Caco-2 (cell line): ENCODE results near the gene SRGAP1. TPM values are rescaled to one million over a fixed set of nuclear protein-coding genes. Genes with fewer than 3 reads are reported as not detected.

Experiments used
- BruUV-seq: library from RNA; stranded (reverse); fragments of 400-500 nt; replicated peaks from 2 replicates; lab custom pipeline; 2021; lab: Mats Ljungman, UMichigan
- CTCF ChIA-PET: fragments of 300-600 bp; sonication (Branson Sonifier 250); formaldehyde crosslinking; loops from one replicate; lab custom pipeline; 2022; ENCODE audit warnings: antibody characterized with exemption; lab: Charles Lee
- POLR2A ChIA-PET: fragments of 300-600 bp; sonication (Branson Sonifier 250); formaldehyde crosslinking; loops from one replicate; lab custom pipeline; 2022; ENCODE audit warnings: antibody characterized with exemption; lab: Charles Lee
- DNase-seq, 2 experiments: peaks; one replicate each; pipeline versions ENCODE4 v3.0.0 to v3.0.0-alpha.2; 2020 to 2022
- H3K27me3 ChIP-seq: replicated peaks from 2 replicates; pipeline ENCODE4 v1.6.0; 2011; ENCODE audit warnings: low read length; ENCODE audit not compliant: control insufficient read depth, insufficient read depth
- H3K36me3 ChIP-seq: 2 replicates; pipeline ENCODE4 v1.5.1; 2011; ENCODE audit warnings: low read length; ENCODE audit not compliant: control insufficient read depth, insufficient read depth
- H3K4me1 ChIP-seq: fragments of 250-450 bp; sonication (Bioruptor Pico); 2 replicates; pipeline ENCODE4 v1.5.1; 2020; ENCODE audit warnings: mild to moderate bottlenecking
- H3K4me3 ChIP-seq: 2 replicates; pipeline ENCODE4 v1.5.1; 2011; ENCODE audit warnings: low read depth, mild to moderate bottlenecking, control low read depth, low read length
- H3K9me3 ChIP-seq: fragments of 250-450 bp; sonication (Bioruptor Pico); 2 replicates; pipeline ENCODE4 v1.5.1; 2020; ENCODE audit warnings: mild to moderate bottlenecking, moderate library complexity
- H3K27ac Mint-ChIP-seq: one replicate; pipeline ENCODE4 v1.8.0; 2022; ENCODE audit warnings: mixed read lengths; ENCODE audit not compliant: unreplicated experiment
- H3K27me3 Mint-ChIP-seq: one replicate; pipeline ENCODE4 v1.8.0; 2022; ENCODE audit warnings: mixed read lengths; ENCODE audit not compliant: insufficient read depth, unreplicated experiment
- H3K36me3 Mint-ChIP-seq: one replicate; pipeline ENCODE4 v1.8.0; 2022; ENCODE audit warnings: mild to moderate bottlenecking, mixed read lengths; ENCODE audit not compliant: insufficient read depth, unreplicated experiment
- H3K4me1 Mint-ChIP-seq: one replicate; pipeline ENCODE4 v1.8.0; 2022; ENCODE audit warnings: low read depth, mixed read lengths; ENCODE audit not compliant: unreplicated experiment
- H3K4me3 Mint-ChIP-seq: one replicate; pipeline ENCODE4 v1.8.0; 2022; ENCODE audit warnings: mild to moderate bottlenecking, moderate library complexity, mixed read lengths; ENCODE audit not compliant: unreplicated experiment
- H3K9me3 Mint-ChIP-seq: one replicate; pipeline ENCODE4 v1.8.0; 2022; ENCODE audit warnings: mixed read lengths; ENCODE audit not compliant: unreplicated experiment
- CTCF ChIP-seq, 2 experiments: fragments of 200-600 bp in 1 of 2; IDR thresholded peaks; 1 replicate in 1 of 2; 2 replicates in 1 of 2; pipeline versions ENCODE4 v1.5.1 to v1.8.0; 2011 to 2022; ENCODE audit warnings: antibody characterized with exemption in 1 of 2, control low read depth in 1 of 2, inconsistent platforms in 1 of 2, low read depth in 1 of 2, low read length in 1 of 2, mild to moderate bottlenecking in 1 of 2, moderate library complexity in 1 of 2; ENCODE audit not compliant: insufficient read depth in 1 of 2, severe bottlenecking in 1 of 2, unreplicated experiment in 1 of 2
- intact Hi-C: fragments of 100-400 bp; cut with micrococcal nuclease; formaldehyde crosslinking; loops from one replicate; pipeline ENCODE4 v1.10.0; 2022; ENCODE audit not compliant: unreplicated experiment
- total RNA-seq: library from RNA; stranded (reverse); gene quantifications from 2 replicates; pipeline ENCODE4 v1.2.3, GENCODE V29; 2022

The SRGAP1 gene
- total RNA-seq, 1 experiment from 2014 or later: 22.1 TPM

GRCh38 chr12:63912651-63913050, 68.2 kb downstream of the SRGAP1 start:
- DNase-seq: no peak
- no peaks in the 10 kb centered on the region for H3K27me3 Mint-ChIP-seq
- peaks cover 8% of the 10 kb centered on the region for H3K36me3 Mint-ChIP-seq
- H3K27ac Mint-ChIP-seq: no peak overlapping the region
- TF ChIP-seq CTCF (IDR thresholded peaks at IDR 0.05; ENCODE audit: insufficient read depth in 1 of 2, low read depth in 1 of 2, low read length in 1 of 2, severe bottlenecking in 1 of 2, unreplicated experiment in 1 of 2): no peak
- H3K36me3 ChIP-seq: no peaks in the 10 kb centered on the region
- peaks cover 35% of the 10 kb centered on the region for H3K4me1 ChIP-seq
- intact Hi-C loops: no loop called here
- CTCF ChIA-PET: interaction anchor here (1.1 kb wide), 1 partner anchor 28 kb away, joined by 3 read pairs; no protein-coding TSS in a partner anchor
- H3K9me3 ChIP-seq: no peaks in the 10 kb centered on the region
- H3K27me3 ChIP-seq: no peaks in the 10 kb centered on the region
- POLR2A ChIA-PET: no interaction called here
- peaks cover 12% of the 10 kb centered on the region for H3K4me1 Mint-ChIP-seq
- BruUV-seq: no TSS peak
- no peaks in the 10 kb centered on the region for H3K9me3 Mint-ChIP-seq
- no peak overlapping the region for H3K4me3 ChIP-seq
- H3K4me3 Mint-ChIP-seq: no peak overlapping the region

- Mint-ChIP-seq H3K27me3 (no peaks in the 10 kb centered on the region), H3K27ac (no peak overlapping the region), H3K9me3 (no peaks in the 10 kb centered on the region), H3K4me1 (peaks cover 24% of the 10 kb centered on the region), H3K4me3 (no peak overlapping the region), H3K36me3 (peaks cover 14% of the 10 kb centered on the region)
- ChIA-PET POLR2A (no interaction called here), CTCF (no interaction called here)
- Histone ChIP-seq H3K36me3 (no peaks in the 10 kb centered on the region), H3K9me3 (no peaks in the 10 kb centered on the region), H3K4me3 (no peak overlapping the region), H3K4me1 (peaks cover 48% of the 10 kb centered on the region), H3K27me3 (no peaks in the 10 kb centered on the region)
- DNase-seq: no peak
- intact Hi-C loops: no loop called here
- no peak for TF ChIP-seq CTCF (IDR thresholded peaks at IDR 0.05; ENCODE audit: insufficient read depth in 1 of 2, low read depth in 1 of 2, low read length in 1 of 2, severe bottlenecking in 1 of 2, unreplicated experiment in 1 of 2)
- BruUV-seq: no TSS peak
These were observed 69.4 kb downstream of the SRGAP1 start for GRCh38 chr12:63913929-63914328.

GRCh38 chr12:63915105-63915800, 70.8 kb downstream of the SRGAP1 start:
- H3K27me3 ChIP-seq: no peaks in the 10 kb centered on the region

More at GRCh38 chr12:63915105-63915800, 70.8 kb downstream of the SRGAP1 start:
- BruUV-seq: no TSS peak
- H3K9me3 ChIP-seq: no peaks in the 10 kb centered on the region
- no peaks in the 10 kb centered on the region for H3K36me3 ChIP-seq
- CTCF ChIA-PET: interaction anchor here (0.6 kb wide), 1 partner anchor 1016 kb away, joined by 3 read pairs; no protein-coding TSS in a partner anchor
- no peak overlapping the region for H3K4me3 Mint-ChIP-seq
- H3K4me1 ChIP-seq: peaks cover 59% of the 10 kb centered on the region
- no peak overlapping the region for H3K4me3 ChIP-seq
- peaks cover 34% of the 10 kb centered on the region for H3K4me1 Mint-ChIP-seq
- H3K27me3 Mint-ChIP-seq: no peaks in the 10 kb centered on the region
- no peak for DNase-seq
- peaks cover 16% of the 10 kb centered on the region for H3K36me3 Mint-ChIP-seq
- no peak for TF ChIP-seq CTCF (IDR thresholded peaks at IDR 0.05; ENCODE audit: insufficient read depth in 1 of 2, low read depth in 1 of 2, low read length in 1 of 2, severe bottlenecking in 1 of 2, unreplicated experiment in 1 of 2)
- intact Hi-C loops: loop anchor here (5.0 kb wide), 1 partner anchor 407 kb away; no protein-coding TSS in a partner anchor
- no peak overlapping the region for H3K27ac Mint-ChIP-seq
- peaks cover 5% of the 10 kb centered on the region for H3K9me3 Mint-ChIP-seq
- POLR2A ChIA-PET: no interaction called here
